ENCODE results near the gene TBC1D17.

DNA sequence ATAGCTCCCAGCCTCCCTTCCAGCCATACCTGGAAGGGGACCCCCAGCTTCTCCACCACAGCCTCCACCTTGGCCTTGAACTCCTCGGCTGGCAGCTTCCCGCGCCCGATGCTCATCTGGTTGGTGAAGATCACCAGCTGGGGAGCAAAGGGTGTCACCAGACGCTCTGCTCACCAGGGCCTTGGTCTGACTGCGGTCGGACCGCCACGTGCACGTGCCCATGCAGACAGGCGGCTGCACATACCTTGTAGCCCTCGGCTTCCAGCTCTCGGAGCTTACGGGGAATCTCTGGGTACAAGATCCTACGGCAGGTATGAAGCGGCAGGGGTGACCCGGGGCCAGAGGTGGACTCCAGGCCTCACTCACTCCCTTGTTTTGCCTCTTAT lies 13.6 kb upstream of the TBC1D17 start:
- no peak for TF ChIP-seq EZH2 (IDR thresholded peaks at IDR 0.05; ENCODE audit: insufficient read depth, poor library complexity, severe bottlenecking)
- TF ChIP-seq EZH2phosphoT487 (IDR thresholded peaks at IDR 0.05; ENCODE audit: insufficient read depth, low read depth) = no peak

All from GM23248 (cell line).